Measurements from ENCODE around the gene DHPS. TPM values are rescaled to one million over a fixed set of nuclear protein-coding genes. Genes with fewer than 3 reads are reported as not detected.

DHPS gene
- polyA plus RNA-seq, 3 donors from 2014 or later: 70.8 to 76.0 (median 74.4) TPM

- Mint-ChIP-seq H3K4me1 (peaks cover 34 to 35% of the 10 kb centered on the region in 2 donors), H3K9me3 (no peaks in the 10 kb centered on the region), H3K27ac (peak overlapping the region; percentile 7 to 77 (median 49)), H3K27me3 (ENCODE audit: low read depth in 3 of 3) (peaks cover 4 to 12% (median 6%) of the 10 kb centered on the region in 3 donors), H3K36me3 (peaks cover 9 to 30% (median 15%) of the 10 kb centered on the region in 3 donors), H3K4me3 (no peak overlapping the region)
- peak; percentile 69 to 76 (median 70) for DNase-seq
These were observed 5.3 kb downstream of the DHPS start for GRCh38 chr19:12676384-12676792.

GRCh38 chr19:12675940-12676339, 5.7 kb downstream of the DHPS start:
- peaks cover 5 to 26% (median 15%) of the 10 kb centered on the region in 3 donors for H3K36me3 Mint-ChIP-seq
- H3K27ac Mint-ChIP-seq: peak overlapping the region in 3 of 6 donors; percentile 7 to 72 (median 39)
- no peak overlapping the region for H3K4me3 Mint-ChIP-seq
- peaks cover 2 to 8% (median 3%) of the 10 kb centered on the region in 3 donors for H3K27me3 Mint-ChIP-seq (ENCODE audit: low read depth in 3 of 3)
- no peaks in the 10 kb centered on the region for H3K9me3 Mint-ChIP-seq
- H3K4me1 Mint-ChIP-seq: peaks cover 29 to 31% of the 10 kb centered on the region in 2 donors
- no peak for DNase-seq

GRCh38 chr19:12675399-12675798, 6.3 kb downstream of the DHPS start:
- DNase-seq: no peak
- peaks cover 27 to 31% of the 10 kb centered on the region in 2 donors for H3K4me1 Mint-ChIP-seq
- H3K36me3 Mint-ChIP-seq: peaks cover 4 to 25% (median 15%) of the 10 kb centered on the region in 3 donors
- H3K27ac Mint-ChIP-seq: peak overlapping the region in 1 of 6 donors; percentile 17
- no peaks in the 10 kb centered on the region for H3K9me3 Mint-ChIP-seq
- no peak overlapping the region for H3K4me3 Mint-ChIP-seq
- peaks cover 1 to 7% (median 3%) of the 10 kb centered on the region in 3 donors for H3K27me3 Mint-ChIP-seq (ENCODE audit: low read depth in 3 of 3)

- Mint-ChIP-seq H3K27me3 (ENCODE audit: low read depth in 3 of 3) (peaks cover 5 to 15% (median 9%) of the 10 kb centered on the region in 3 donors), H3K9me3 (no peaks in the 10 kb centered on the region), H3K36me3 (peaks cover 4 to 20% (median 12%) of the 10 kb centered on the region in 3 donors), H3K27ac (no peak overlapping the region), H3K4me3 (no peak overlapping the region), H3K4me1 (peaks cover 38 to 44% of the 10 kb centered on the region in 2 donors)
- no peak for DNase-seq
These were observed 8.9 kb downstream of the DHPS start for GRCh38 chr19:12672744-12673143.

GRCh38 chr19:12670159-12670928, 11.3 kb downstream of the DHPS start:
- peak overlapping the region; percentile 97 to 100 (median 100) for H3K27ac Mint-ChIP-seq
- no peaks in the 10 kb centered on the region for H3K9me3 Mint-ChIP-seq
- H3K27me3 Mint-ChIP-seq (ENCODE audit: low read depth in 3 of 3): peaks cover 7 to 13% (median 8%) of the 10 kb centered on the region in 3 donors
- no peak for DNase-seq
- peaks cover 0 to 10% (median 4%) of the 10 kb centered on the region in 3 donors for H3K36me3 Mint-ChIP-seq
- peaks cover 48 to 51% of the 10 kb centered on the region in 2 donors for H3K4me1 Mint-ChIP-seq
- peak overlapping the region; percentile 90 to 99 (median 99) for H3K4me3 Mint-ChIP-seq

GRCh38 chr19:12669270-12670158, 12.2 kb downstream of the DHPS start:
- Mint-ChIP-seq H3K36me3 (peaks cover 0 to 9% (median 4%) of the 10 kb centered on the region in 3 donors), H3K27me3 (ENCODE audit: low read depth in 3 of 3) (peaks cover 7 to 13% (median 8%) of the 10 kb centered on the region in 3 donors), H3K27ac (peak overlapping the region; percentile 97 to 100 (median 100)), H3K4me1 (peaks cover 56 to 57% of the 10 kb centered on the region in 2 donors), H3K4me3 (peak overlapping the region; percentile 90 to 99 (median 99)), H3K9me3 (no peaks in the 10 kb centered on the region)
- DNase-seq: peak; percentile 78 to 84 (median 83)

- Mint-ChIP-seq H3K27ac (peak overlapping the region; percentile 97 to 100 (median 100)), H3K9me3 (no peaks in the 10 kb centered on the region), H3K4me1 (peaks cover 55 to 61% of the 10 kb centered on the region in 2 donors), H3K36me3 (peaks cover 0 to 4% (median 4%) of the 10 kb centered on the region in 3 donors), H3K27me3 (ENCODE audit: low read depth in 3 of 3) (peaks cover 7 to 13% (median 8%) of the 10 kb centered on the region in 3 donors), H3K4me3 (peak overlapping the region; percentile 90 to 99 (median 99))
- DNase-seq: peak; percentile 61 to 63 (median 62)
These were observed 12.8 kb downstream of the DHPS start for GRCh38 chr19:12668932-12669269.

- H3K27me3 Mint-ChIP-seq (ENCODE audit: low read depth in 3 of 3): peaks cover 7 to 13% (median 8%) of the 10 kb centered on the region in 3 donors
- peaks cover 0 to 4% (median 4%) of the 10 kb centered on the region in 3 donors for H3K36me3 Mint-ChIP-seq
These were observed 13.3 kb downstream of the DHPS start for GRCh38 chr19:12668346-12668745.

GRCh38 chr19:12667731-12668302, 13.9 kb downstream of the DHPS start:
- peak overlapping the region; percentile 90 to 99 (median 99) for H3K4me3 Mint-ChIP-seq
- H3K4me1 Mint-ChIP-seq: peaks cover 57 to 61% of the 10 kb centered on the region in 2 donors
- peaks cover 4 to 8% (median 5%) of the 10 kb centered on the region in 3 donors for H3K36me3 Mint-ChIP-seq
- peaks cover 7 to 15% (median 8%) of the 10 kb centered on the region in 3 donors for H3K27me3 Mint-ChIP-seq (ENCODE audit: low read depth in 3 of 3)
- H3K9me3 Mint-ChIP-seq: no peaks in the 10 kb centered on the region
- H3K27ac Mint-ChIP-seq: peak overlapping the region; percentile 58 to 100 (median 98)
- DNase-seq: no peak

More at GRCh38 chr19:12668346-12668745, 13.3 kb downstream of the DHPS start:
- peaks cover 57 to 61% of the 10 kb centered on the region in 2 donors for H3K4me1 Mint-ChIP-seq
- peak overlapping the region; percentile 97 to 100 (median 100) for H3K27ac Mint-ChIP-seq
- no peaks in the 10 kb centered on the region for H3K9me3 Mint-ChIP-seq
- no peak for DNase-seq
- peak overlapping the region; percentile 90 to 99 (median 99) for H3K4me3 Mint-ChIP-seq

GRCh38 chr19:12666265-12667048, 15.2 kb downstream of the DHPS start, which contains the start of the genes MAN2B1 and WDR83:
MAN2B1 (minus strand) TSS chr19:12666742; CDS start chr19:12666701, 41 bp downstream.
WDR83 (plus strand) TSS chr19:12666807; CDS start chr19:12669791, 2,984 bp downstream.
- peak; percentile 75 to 79 (median 78) for DNase-seq
- H3K27me3 Mint-ChIP-seq (ENCODE audit: low read depth in 3 of 3): peaks cover 7 to 14% (median 8%) of the 10 kb centered on the region in 3 donors
- H3K9me3 Mint-ChIP-seq: no peaks in the 10 kb centered on the region
- peaks cover 0 to 5% (median 4%) of the 10 kb centered on the region in 3 donors for H3K36me3 Mint-ChIP-seq
- peak within 1 kb of the TSS; percentile 89 to 100 (median 96) for H3K27ac Mint-ChIP-seq
- H3K4me1 Mint-ChIP-seq: peaks cover 53 to 54% of the 10 kb centered on the region in 2 donors
- peak within 1 kb of the TSS; percentile 90 to 99 (median 98) for H3K4me3 Mint-ChIP-seq

GRCh38 chr19:12665671-12666264, 15.9 kb downstream of the DHPS start:
- Mint-ChIP-seq H3K9me3 (no peaks in the 10 kb centered on the region), H3K4me1 (peaks cover 53 to 54% of the 10 kb centered on the region in 2 donors), H3K4me3 (peak overlapping the region; percentile 90 to 99 (median 98)), H3K27ac (peak overlapping the region; percentile 89 to 97 (median 95)), H3K36me3 (peaks cover 0 to 11% (median 5%) of the 10 kb centered on the region in 3 donors), H3K27me3 (ENCODE audit: low read depth in 3 of 3) (peaks cover 7 to 14% (median 8%) of the 10 kb centered on the region in 3 donors)
- no peak for DNase-seq

- peaks cover 49 to 54% of the 10 kb centered on the region in 2 donors for H3K4me1 Mint-ChIP-seq
- peak overlapping the region; percentile 52 to 99 (median 94) for H3K4me3 Mint-ChIP-seq
- H3K27me3 Mint-ChIP-seq (ENCODE audit: low read depth in 3 of 3): peaks cover 7 to 14% (median 8%) of the 10 kb centered on the region in 3 donors
- no peak for DNase-seq
- peaks cover 0 to 14% (median 8%) of the 10 kb centered on the region in 3 donors for H3K36me3 Mint-ChIP-seq
- peak overlapping the region; percentile 62 to 97 (median 90) for H3K27ac Mint-ChIP-seq
- H3K9me3 Mint-ChIP-seq: no peaks in the 10 kb centered on the region
These were observed 16.5 kb downstream of the DHPS start for GRCh38 chr19:12665281-12665573.
